GM21737 (cell line): Measurements from ENCODE around the gene ITGB1BP1.

Experiments used
- ATAC-seq: cut with Tn5 transposase; IDR thresholded peaks from one replicate; pipeline ENCODE4 v1.9.1; 2021; ENCODE audit warnings: mild to moderate bottlenecking, moderate library complexity; ENCODE audit not compliant: unreplicated experiment

ITGB1BP1 gene

GRCh38 chr2:9354318-9354717, 69.0 kb downstream of the ITGB1BP1 start:
- no peak for ATAC-seq
